Measurements from ENCODE around the gene MYBBP1A. TPM values are rescaled to one million over a fixed set of nuclear protein-coding genes. Genes with fewer than 3 reads are reported as not detected.
A peak's percentile ranks its signal among the peaks of the same experiment; 100 is the strongest.
"Not testable (repeated sequence)": the region's sequence is repeated elsewhere in the genome, so short reads cannot be mapped to it uniquely, and the experiment has no call there.

The MYBBP1A gene
- total RNA-seq, 1 donor from 2014 or later: 73.5 TPM

GRCh38 chr17:4590981-4591453, 35.8 kb upstream of the MYBBP1A start:
- Mint-ChIP-seq H3K27me3 (ENCODE audit: low read depth) (no peaks in the 10 kb centered on the region), H3K36me3 (peaks cover 3% of the 10 kb centered on the region), H3K4me3 (no peak overlapping the region), H3K27ac (peak overlapping the region; percentile 70), H3K9me3 (no peaks in the 10 kb centered on the region), H3K4me1 (peaks cover 79% of the 10 kb centered on the region)
- no peak for TF ChIP-seq CTCF (IDR thresholded peaks at IDR 0.05; ENCODE audit: unreplicated experiment)
- no peak for DNase-seq (ENCODE audit: low spot score in 2 of 2, unreplicated experiment in 2 of 2)

DNA sequence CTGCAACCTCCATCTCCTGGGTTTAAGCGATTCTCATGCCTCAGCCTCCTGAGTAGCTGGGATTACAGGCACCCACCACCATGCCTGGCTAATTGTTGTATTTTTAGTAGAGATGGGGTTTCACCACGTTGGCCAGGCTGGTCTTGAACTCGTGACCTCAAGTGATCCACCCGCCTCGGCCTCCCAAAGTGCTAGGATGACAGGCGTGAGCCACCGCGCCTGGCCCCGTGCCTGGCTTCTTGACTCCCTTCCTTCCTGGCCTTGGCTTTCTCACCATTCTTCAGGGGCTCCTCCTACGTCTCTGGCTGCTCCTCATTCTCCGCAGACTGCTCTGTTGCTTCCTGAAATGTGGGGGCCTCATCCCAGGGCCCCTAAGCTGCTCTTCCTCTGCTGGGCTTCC, 34.9 kb upstream of the MYBBP1A start:
- not testable (repeated sequence) for DNase-seq (ENCODE audit: low spot score in 2 of 2, unreplicated experiment in 2 of 2); H3K27me3 Mint-ChIP-seq (ENCODE audit: low read depth); H3K9me3 Mint-ChIP-seq; H3K36me3 Mint-ChIP-seq
- Mint-ChIP-seq H3K4me1 (peaks cover 86% of the 10 kb centered on the region), H3K4me3 (peak overlapping the region; percentile 89), H3K27ac (peak overlapping the region; percentile 94)

DNA sequence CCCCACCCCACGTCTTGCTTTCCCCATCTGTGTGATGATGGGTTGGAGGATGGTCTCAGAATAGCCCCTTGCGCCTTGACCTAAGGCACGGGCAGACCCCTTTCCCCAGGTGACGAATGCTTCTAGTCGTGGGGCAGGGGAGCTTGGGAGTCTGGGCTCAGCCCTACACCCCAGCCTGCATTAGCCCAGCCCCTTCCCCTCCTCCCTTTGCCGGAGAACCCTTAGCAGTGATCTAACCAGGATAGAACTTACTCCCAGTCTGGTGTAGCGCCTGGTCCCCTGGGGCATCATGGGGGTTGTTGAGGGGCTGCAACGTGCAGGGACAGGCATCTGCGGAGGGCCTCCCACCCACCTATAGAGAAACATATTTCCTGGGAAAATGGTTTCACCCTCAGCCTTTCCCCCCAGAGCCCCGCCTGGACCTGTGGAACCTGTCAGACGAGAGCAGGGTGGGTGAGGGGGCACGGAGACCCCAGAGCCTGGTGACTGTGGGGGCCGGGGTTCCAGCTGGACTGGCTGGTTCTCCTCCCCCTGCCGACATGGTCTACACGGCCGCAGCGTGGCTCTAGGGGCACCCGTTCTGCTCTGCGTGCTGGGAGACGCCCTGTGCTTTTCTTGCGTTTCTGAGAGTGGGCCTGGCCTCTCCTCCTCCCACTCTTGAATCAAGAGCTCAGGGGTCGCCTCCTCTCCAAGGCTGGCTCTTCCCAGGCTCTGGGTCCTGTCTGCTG, 33.9 kb upstream of the MYBBP1A start:
- TF ChIP-seq CTCF (IDR thresholded peaks at IDR 0.05; ENCODE audit: unreplicated experiment): no peak
- DNase-seq (ENCODE audit: low spot score in 2 of 2, unreplicated experiment in 2 of 2): no peak
- Mint-ChIP-seq H3K36me3 (no peaks in the 10 kb centered on the region), H3K27ac (peak overlapping the region; percentile 94), H3K27me3 (ENCODE audit: low read depth) (no peaks in the 10 kb centered on the region), H3K9me3 (no peaks in the 10 kb centered on the region), H3K4me3 (peak overlapping the region; percentile 89), H3K4me1 (peaks cover 81% of the 10 kb centered on the region)

DNA sequence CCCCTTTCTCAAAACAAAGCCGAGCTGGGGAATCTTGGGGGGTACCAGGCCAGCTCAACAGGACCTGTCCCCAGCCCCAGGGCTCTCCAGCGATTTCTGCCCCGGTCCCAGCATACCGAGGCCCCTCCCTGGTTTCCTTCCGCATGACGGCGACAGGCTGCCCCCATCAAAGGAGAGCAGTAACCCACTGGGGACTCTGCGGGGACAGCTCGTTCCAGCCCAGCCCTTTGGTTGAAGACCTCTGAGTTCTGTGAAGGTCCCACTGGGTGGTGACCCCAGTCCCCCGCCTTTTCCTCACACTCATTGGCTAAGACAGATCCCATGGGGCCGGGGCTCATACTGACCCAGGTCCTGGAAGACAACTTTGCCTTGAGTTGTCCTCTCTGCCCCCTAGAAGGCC, 33.2 kb upstream of the MYBBP1A start:
- Mint-ChIP-seq H3K4me3 (peak overlapping the region; percentile 89), H3K27ac (peak overlapping the region; percentile 94), H3K9me3 (no peaks in the 10 kb centered on the region), H3K27me3 (ENCODE audit: low read depth) (no peaks in the 10 kb centered on the region), H3K4me1 (peaks cover 80% of the 10 kb centered on the region), H3K36me3 (no peaks in the 10 kb centered on the region)
- no peak for DNase-seq (ENCODE audit: low spot score in 2 of 2, unreplicated experiment in 2 of 2)
- TF ChIP-seq CTCF (IDR thresholded peaks at IDR 0.05; ENCODE audit: unreplicated experiment): no peak

DNA sequence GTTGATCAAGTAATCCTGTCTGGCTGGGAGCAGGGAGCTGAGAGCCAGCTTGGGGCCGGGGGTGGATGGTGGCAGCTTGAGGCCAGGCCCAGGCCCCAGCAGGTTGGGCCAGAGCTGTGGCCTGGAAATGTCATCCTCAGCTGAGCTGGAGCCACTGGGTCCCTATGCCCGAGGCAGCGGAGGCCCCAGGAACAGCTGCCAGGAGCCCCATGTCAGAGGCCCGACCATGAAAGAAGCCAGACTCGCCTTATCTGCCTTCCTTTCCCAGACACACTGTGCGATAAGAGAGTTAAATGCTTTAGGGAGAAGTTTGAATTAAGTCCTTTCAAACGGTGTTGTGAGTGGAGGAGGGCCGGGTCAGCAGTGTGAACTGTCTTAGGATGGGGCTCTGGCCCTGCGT, 32.6 kb upstream of the MYBBP1A start:
- Mint-ChIP-seq H3K27ac (peak overlapping the region; percentile 94), H3K9me3 (no peaks in the 10 kb centered on the region), H3K4me1 (peaks cover 85% of the 10 kb centered on the region), H3K36me3 (no peaks in the 10 kb centered on the region), H3K27me3 (ENCODE audit: low read depth) (no peaks in the 10 kb centered on the region), H3K4me3 (peak overlapping the region; percentile 89)
- TF ChIP-seq CTCF (IDR thresholded peaks at IDR 0.05; ENCODE audit: unreplicated experiment): no peak
- DNase-seq (ENCODE audit: low spot score in 2 of 2, unreplicated experiment in 2 of 2): no peak

DNA sequence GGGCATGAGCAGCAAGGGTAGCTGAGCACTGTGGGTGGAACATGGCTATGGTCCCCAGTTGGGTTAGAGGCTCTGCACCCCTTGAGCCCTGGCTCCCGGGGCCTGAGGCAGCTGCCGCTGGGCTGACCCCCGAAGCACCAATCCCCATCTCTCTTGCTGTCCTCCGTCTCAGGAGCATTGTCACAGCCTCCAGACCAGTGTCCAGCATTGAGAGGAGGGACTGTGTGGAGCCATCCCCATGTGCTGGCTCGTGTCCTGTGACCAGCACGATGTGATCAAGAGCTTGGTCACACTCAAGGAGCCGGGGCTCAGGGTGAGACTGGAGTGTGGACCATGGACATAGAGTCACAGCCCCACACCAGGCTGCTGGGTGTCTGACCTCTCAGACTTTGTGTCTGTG, 32.0 kb upstream of the MYBBP1A start:
- no peaks in the 10 kb centered on the region for H3K27me3 Mint-ChIP-seq (ENCODE audit: low read depth)
- no peaks in the 10 kb centered on the region for H3K9me3 Mint-ChIP-seq
- H3K4me1 Mint-ChIP-seq: peaks cover 86% of the 10 kb centered on the region
- TF ChIP-seq CTCF (IDR thresholded peaks at IDR 0.05; ENCODE audit: unreplicated experiment): no peak
- H3K27ac Mint-ChIP-seq: peak overlapping the region; percentile 94
- H3K4me3 Mint-ChIP-seq: peak overlapping the region; percentile 89
- no peak for DNase-seq (ENCODE audit: low spot score in 2 of 2, unreplicated experiment in 2 of 2)
- no peaks in the 10 kb centered on the region for H3K36me3 Mint-ChIP-seq

Data from mesothelial cell of epicardium (in vitro differentiated cells).